T-helper 2 cell treated with Interferon-gamma antibody and Interleukin-4, amounts not matched to agents 5 μg/mL and 100 μg/mL, for 36 hours (primary cell): ENCODE data around the gene SNORC.

Experiments
- DNase-seq: peaks from one replicate; pipeline ENCODE4 v3.0.0; 2021; ENCODE audit warnings: low spot score
- H3K27ac Mint-ChIP-seq: one replicate; pipeline ENCODE4 v1.8.0; 2021; ENCODE audit warnings: mild to moderate bottlenecking, mixed read lengths
- H3K27me3 Mint-ChIP-seq: one replicate; pipeline ENCODE4 v1.8.0; 2021; ENCODE audit warnings: low read depth, mixed read lengths
- H3K36me3 Mint-ChIP-seq: one replicate; pipeline ENCODE4 v1.8.0; 2021; ENCODE audit warnings: low read depth, mixed read lengths
- H3K4me1 Mint-ChIP-seq: one replicate; pipeline ENCODE4 v1.8.0; 2021; ENCODE audit warnings: low read depth, mixed read lengths
- H3K4me3 Mint-ChIP-seq: one replicate; pipeline ENCODE4 v1.8.0; 2022; ENCODE audit warnings: mild to moderate bottlenecking, moderate library complexity, mixed read lengths
- H3K9me3 Mint-ChIP-seq: one replicate; pipeline ENCODE4 v1.8.0; 2021; ENCODE audit warnings: mixed read lengths

SNORC gene

DNA sequence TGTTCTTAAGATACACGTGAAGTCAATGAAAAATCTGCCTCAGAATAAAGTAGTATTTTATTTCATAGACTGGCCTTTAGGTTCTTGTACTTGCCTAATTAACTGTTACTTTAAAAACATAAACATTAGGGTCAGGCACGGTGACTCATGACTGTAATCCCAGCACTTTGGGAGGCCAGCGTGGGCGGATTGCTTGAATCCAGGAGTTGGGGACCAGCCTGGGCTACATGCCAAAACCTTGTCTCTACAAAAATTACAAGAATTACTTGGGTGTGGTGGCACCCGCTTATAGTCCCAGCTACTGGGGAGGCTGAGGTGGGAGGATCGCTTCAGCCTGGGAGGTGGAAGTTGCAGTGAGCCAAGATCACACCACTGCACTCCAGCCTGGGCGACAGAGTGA is 16.0 kb upstream of the SNORC start:
- H3K27ac Mint-ChIP-seq, result no peak overlapping the region
- DNase-seq, result no peak
- H3K36me3 Mint-ChIP-seq, result peaks cover 36% of the 10 kb centered on the region
- H3K9me3 Mint-ChIP-seq, result no peaks in the 10 kb centered on the region
- no peaks in the 10 kb centered on the region for H3K27me3 Mint-ChIP-seq
- H3K4me3 Mint-ChIP-seq, result no peak overlapping the region
- H3K4me1 Mint-ChIP-seq, result peaks cover 3% of the 10 kb centered on the region

DNA sequence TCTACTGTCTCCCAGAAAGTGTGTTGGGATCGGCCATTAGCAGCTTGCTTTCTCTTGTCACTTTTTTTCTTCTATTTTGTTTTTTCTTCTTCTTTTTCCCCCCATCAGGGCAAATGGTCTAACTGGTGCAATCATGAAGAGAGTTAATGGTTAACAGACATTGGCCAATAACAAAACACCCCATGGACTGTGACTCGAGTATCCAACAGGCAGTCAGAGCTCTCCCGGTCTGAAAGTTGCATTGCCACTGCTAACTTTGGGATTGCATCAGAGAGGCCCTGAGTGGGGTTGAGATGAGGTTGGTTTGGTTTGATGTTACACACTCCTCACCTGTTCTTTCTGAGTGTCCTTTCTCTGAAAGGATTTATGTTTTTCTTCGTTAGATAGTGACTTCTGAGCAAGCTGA is 12.9 kb upstream of the SNORC start:
- no peak for DNase-seq
- Mint-ChIP-seq H3K36me3 (peaks cover 23% of the 10 kb centered on the region), H3K27me3 (no peaks in the 10 kb centered on the region), H3K4me1 (peaks cover 3% of the 10 kb centered on the region), H3K27ac (no peak overlapping the region), H3K9me3 (no peaks in the 10 kb centered on the region), H3K4me3 (no peak overlapping the region)

DNA sequence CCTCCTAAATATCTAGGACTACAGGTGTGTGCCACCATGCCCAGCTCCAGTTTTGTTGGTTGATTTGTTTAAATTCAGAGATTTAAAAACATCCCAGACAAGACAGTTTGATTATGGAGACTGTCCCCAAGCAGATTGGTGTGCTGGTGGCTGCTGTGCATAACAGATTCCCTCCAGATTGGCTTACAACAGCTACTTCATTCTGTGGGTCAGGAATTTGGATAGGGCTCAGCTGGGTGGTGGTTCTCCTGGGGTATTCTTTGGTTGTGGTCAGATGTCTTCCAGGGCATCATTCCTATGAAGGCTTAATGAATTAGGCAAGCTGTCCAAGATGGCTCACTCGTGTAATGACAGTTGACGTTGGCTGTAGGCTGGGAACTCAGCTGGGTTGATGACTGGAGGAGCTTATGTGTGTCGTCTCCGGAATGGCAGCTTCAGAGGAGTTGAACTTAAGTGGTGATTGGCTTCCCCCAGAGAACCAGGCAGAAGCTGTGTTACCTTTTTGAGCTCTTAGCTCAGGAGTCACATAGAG is 10.6 kb upstream of the SNORC start:
- H3K4me3 Mint-ChIP-seq, result no peak overlapping the region
- no peaks in the 10 kb centered on the region for H3K4me1 Mint-ChIP-seq
- no peaks in the 10 kb centered on the region for H3K27me3 Mint-ChIP-seq
- peaks cover 20% of the 10 kb centered on the region for H3K36me3 Mint-ChIP-seq
- no peak overlapping the region for H3K27ac Mint-ChIP-seq
- no peak for DNase-seq
- H3K9me3 Mint-ChIP-seq, result no peaks in the 10 kb centered on the region

DNA sequence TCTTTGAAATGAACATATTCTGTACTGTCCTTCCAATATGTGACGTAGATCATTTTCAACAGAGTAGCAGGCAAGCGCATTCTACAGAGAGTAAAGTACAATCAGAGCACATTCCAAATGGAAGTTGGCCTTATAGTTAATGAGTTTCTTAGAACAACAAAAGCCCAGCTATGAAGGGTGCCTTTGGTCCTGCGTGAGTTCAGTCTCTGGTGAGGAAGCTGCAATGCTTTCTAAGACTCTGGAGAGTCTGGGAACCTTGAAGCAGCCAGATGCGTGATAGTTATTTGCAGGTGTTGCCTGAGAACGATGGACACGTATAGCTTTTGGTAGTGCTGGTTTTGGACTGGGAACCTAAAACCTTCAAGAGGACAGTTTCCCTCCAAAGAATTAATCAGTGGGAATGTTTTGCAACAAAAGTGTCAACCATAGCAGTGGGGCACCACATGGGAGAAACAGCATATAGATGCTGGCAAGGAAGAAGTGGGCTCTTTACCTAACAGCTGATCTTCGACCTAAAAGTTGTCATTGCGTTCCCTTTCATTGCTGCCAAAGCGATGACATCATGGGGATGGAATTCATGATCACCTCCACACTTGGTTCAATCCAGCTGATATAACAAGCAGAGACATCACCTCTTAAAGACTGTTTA is 9.3 kb upstream of the SNORC start:
- no peaks in the 10 kb centered on the region for H3K4me1 Mint-ChIP-seq
- peaks cover 20% of the 10 kb centered on the region for H3K36me3 Mint-ChIP-seq
- H3K4me3 Mint-ChIP-seq, result no peak overlapping the region
- no peaks in the 10 kb centered on the region for H3K9me3 Mint-ChIP-seq
- H3K27ac Mint-ChIP-seq, result no peak overlapping the region
- H3K27me3 Mint-ChIP-seq, result no peaks in the 10 kb centered on the region
- no peak for DNase-seq

DNA sequence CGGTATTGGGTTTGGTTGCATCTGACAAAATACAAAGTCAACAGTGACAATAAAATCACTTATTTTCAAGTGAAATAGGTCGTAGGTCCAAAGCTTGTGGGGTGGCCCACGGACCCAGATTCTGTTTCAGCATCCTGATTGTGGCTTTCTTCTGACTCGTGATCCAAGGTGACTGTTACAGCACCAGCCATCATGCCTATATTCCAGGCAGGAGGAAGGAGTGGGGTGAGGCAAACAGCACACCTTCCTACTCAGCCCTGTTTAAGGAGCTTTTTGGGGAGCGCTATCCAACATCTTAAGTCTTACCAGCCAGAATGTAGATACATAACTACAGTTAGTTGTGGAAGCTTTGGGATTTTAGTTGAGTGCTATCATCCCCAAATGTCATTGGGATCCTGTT is 8.7 kb upstream of the SNORC start:
- no peaks in the 10 kb centered on the region for H3K4me1 Mint-ChIP-seq
- H3K4me3 Mint-ChIP-seq, result no peak overlapping the region
- peaks cover 17% of the 10 kb centered on the region for H3K36me3 Mint-ChIP-seq
- H3K27ac Mint-ChIP-seq, result no peak overlapping the region
- H3K27me3 Mint-ChIP-seq, result no peaks in the 10 kb centered on the region
- no peaks in the 10 kb centered on the region for H3K9me3 Mint-ChIP-seq
- no peak for DNase-seq

DNA sequence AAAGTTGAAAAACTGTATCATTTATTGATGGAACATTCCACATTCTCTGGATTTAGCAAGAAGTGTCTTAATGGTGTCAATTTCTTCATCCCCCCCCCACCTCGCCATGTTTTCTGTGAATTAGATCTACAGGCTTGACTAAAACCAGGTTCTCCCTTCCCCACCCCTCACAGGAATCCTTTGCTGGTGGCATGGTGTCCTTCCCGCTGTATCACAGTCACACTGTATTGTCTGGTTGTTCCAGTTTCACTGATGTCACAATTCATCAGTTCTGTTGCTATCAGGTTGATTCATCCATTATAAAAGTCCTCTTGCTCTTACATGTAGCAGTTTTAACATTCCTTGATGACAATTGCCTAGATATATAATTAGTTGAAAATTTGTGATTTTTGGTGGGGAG is 6.1 kb upstream of the SNORC start:
- H3K27me3 Mint-ChIP-seq, result no peaks in the 10 kb centered on the region
- no peak for DNase-seq
- H3K4me1 Mint-ChIP-seq, result no peaks in the 10 kb centered on the region
- H3K27ac Mint-ChIP-seq, result no peak overlapping the region
- H3K36me3 Mint-ChIP-seq, result peaks cover 4% of the 10 kb centered on the region
- H3K4me3 Mint-ChIP-seq, result no peak overlapping the region
- no peaks in the 10 kb centered on the region for H3K9me3 Mint-ChIP-seq

DNA sequence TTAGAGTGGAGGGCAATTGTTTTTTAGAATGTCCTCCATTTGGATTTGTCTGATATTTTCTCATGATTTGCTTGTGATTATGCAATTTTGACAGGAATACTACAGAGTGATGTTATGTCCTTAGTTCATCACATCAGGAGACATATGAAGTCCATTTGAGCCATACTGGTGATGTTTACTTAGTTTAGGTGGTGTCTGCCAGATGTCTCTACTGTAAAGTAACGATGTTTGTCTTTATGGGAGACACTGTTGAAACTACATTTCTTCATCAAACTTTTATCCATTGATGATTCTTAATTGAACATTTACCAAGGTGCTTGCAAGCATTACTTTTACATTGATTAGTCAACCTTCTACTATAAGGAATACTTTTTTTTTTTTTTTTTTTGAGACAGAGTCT is 4.9 kb upstream of the SNORC start:
- Mint-ChIP-seq H3K4me3 (no peak overlapping the region), H3K27me3 (no peaks in the 10 kb centered on the region)

DNA sequence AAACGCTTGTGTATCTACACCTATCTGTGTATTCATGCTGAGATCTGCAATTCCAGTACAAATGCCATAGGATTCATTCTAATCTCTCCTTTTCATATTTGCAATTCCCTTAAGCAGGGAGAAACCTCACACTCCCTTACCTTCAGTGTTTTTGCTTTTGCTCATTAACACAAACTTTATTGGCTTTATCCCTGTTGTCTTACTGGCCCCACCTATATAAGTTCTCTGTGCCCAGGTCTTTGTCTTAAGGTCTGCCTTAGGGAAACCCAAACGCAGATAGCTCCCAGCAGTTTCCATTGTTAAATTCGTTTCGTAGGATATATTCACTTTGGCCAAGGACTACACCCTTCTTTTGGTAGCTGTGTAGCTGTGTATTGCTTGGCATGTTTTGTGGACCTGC is 4.0 kb upstream of the SNORC start:
- H3K27me3 Mint-ChIP-seq, result no peaks in the 10 kb centered on the region
- no peaks in the 10 kb centered on the region for H3K36me3 Mint-ChIP-seq
- no peaks in the 10 kb centered on the region for H3K4me1 Mint-ChIP-seq
- no peak for DNase-seq
- no peaks in the 10 kb centered on the region for H3K9me3 Mint-ChIP-seq
- H3K4me3 Mint-ChIP-seq, result no peak overlapping the region
- no peak overlapping the region for H3K27ac Mint-ChIP-seq

More for the DNA sequence above, 4.9 kb upstream of the SNORC start:
- Mint-ChIP-seq H3K4me1 (no peaks in the 10 kb centered on the region), H3K9me3 (no peaks in the 10 kb centered on the region), H3K27ac (no peak overlapping the region), H3K36me3 (no peaks in the 10 kb centered on the region)
- DNase-seq, result no peak

DNA sequence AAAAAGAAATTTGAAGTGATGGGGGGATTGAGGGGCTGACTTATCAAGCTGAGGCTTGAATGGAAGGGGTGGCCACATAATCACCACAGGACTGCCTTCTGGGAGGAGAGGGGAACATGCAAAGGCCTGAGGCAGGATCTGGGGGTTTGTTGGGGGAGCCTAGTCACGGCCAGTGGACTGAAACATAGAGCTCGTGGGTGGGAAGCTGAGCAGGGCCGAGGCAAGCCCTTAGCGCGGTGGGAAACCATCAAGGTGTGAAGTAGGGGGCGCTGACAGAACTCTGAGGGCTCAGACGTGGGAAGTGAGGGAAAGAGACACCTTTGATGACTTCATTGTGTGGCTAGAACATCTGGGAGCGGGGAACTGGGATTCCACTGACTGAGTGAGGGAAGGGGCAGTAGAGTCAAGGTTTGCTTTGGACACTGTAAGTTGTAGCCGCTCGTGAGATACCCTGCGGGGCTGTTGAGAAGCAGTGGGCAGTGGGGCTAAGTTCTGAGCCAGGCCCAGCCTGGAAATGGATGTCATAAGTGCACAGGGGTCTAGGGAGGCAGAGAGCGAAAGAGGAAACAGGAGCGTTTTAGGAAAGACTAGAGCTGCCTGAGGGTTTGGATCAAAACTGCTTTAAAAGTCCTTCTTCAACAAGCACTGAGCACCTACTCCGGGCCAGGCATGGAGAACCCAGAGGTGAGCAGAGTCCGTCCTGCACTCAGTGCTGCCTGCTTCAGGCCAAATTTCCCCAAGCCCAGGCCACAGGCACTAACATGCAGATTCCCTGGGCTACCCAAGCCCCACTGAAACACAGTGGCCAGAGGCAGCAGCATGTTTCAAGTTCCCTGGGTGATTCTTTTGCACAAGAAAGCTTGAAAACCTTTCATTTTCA is 686 bp upstream of the SNORC start:
- Mint-ChIP-seq H3K27me3 (no peaks in the 10 kb centered on the region), H3K4me3 (no peak overlapping the region), H3K36me3 (no peaks in the 10 kb centered on the region), H3K9me3 (no peaks in the 10 kb centered on the region), H3K27ac (no peak overlapping the region), H3K4me1 (peaks cover 2% of the 10 kb centered on the region)
- no peak for DNase-seq

DNA sequence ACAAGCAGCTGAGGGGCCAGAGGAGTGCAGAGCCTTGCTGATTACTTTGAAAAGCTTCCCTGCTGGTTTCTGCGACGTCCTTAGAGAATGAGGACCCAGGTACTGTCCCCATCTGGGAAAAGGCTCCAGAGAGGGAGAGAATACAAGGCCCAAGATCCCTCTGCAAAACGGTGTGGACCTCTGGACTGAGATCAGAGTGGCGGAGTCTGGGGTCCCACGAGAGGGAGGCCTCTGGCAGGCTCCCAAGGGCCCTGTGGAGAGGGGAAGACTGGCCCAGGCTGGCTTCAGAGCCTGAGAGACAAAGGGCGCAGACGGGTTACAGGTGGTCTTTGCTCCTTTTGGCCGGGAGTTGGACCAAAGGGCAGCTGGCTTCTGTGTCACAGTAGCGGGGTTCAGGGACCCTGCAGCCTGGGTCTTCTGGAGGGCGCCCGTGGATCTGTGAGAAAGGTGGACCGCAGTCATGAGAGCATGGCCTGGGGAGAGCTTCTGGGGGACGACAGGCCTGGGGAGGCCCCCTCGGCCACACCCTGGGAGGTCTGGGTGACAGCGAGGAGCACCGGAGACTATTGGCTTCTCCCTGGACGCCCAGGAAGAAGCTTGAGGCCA is 805 bp downstream of the SNORC start:
- H3K27ac Mint-ChIP-seq, result no peak overlapping the region
- no peak overlapping the region for H3K4me3 Mint-ChIP-seq

DNA sequence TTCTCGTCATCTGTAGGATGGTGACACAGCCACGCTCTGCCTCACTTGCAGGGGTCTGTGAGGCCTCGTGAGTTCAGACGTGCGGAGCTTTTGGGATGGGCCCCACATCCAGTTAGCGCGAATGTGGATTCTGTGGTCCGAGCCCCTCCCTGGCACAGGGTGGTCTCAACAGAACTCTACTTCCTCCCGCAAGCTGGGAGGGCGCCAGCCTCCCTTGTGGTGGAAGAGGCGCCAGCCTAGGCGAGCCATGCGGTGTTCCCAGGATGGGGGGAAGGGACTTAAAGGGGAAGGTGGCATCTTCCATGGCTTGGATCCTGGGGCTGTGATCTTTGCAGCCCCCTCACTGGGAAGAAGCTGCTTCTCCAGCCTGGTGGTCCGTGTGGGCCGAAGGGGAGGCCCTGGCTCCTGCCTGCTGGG is 1.4 kb downstream of the SNORC start:
- Mint-ChIP-seq H3K4me1 (peaks cover 7% of the 10 kb centered on the region), H3K36me3 (no peaks in the 10 kb centered on the region)
- DNase-seq, result no peak

More for the DNA sequence above, 805 bp downstream of the SNORC start:
- no peak for DNase-seq
- Mint-ChIP-seq H3K36me3 (no peaks in the 10 kb centered on the region), H3K4me1 (peaks cover 7% of the 10 kb centered on the region), H3K27me3 (peaks cover 7% of the 10 kb centered on the region), H3K9me3 (no peaks in the 10 kb centered on the region)

DNA sequence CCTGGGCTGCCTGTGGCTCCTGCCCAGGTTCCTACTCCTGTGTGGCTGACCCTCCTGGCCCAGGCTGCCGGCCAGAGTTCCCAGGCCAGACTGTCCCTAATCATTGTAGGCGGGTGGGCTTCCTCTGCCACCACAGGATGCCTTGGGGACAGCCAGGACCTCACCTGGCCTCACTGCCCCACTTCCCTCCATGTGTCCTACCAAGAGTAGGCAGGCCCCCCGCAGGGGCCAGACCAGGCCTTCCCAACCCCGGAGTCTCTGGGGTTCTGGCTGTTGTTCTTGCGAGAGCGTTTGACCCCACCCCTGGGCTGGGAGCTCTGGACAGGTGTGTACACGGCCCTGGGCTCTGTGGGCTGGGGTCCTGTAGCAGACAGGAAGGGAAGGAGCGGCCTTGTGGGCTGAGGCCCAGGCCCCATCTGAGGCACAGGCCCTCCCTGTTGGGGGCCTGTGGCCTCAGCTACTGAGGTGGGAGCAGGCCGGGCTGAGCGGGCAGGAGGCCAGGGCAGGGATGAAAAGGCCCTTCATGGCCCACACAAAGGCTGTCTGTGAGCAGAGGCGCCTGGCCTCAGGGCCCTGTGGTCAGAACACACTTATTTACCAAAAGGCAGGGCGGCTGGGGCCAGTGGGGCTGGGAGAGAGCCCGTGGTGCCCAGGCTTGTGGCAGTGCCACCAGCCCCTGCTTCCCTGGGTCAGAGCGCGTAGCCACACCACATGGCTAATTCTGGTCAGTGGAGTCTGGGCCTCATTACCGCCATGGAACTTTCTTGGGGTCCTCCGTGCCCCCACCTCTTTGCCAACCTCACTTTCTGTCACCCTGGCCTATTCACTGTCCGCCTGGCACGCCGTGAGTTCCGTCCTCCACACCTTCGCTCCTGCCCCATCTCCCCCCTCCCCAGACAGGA is 2.0 kb downstream of the SNORC start:
- Mint-ChIP-seq H3K36me3 (no peaks in the 10 kb centered on the region), H3K9me3 (no peaks in the 10 kb centered on the region), H3K4me3 (no peak overlapping the region), H3K4me1 (peaks cover 7% of the 10 kb centered on the region), H3K27ac (no peak overlapping the region), H3K27me3 (peaks cover 7% of the 10 kb centered on the region)
- no peak for DNase-seq

More for the DNA sequence above, 1.4 kb downstream of the SNORC start:
- Mint-ChIP-seq H3K9me3 (no peaks in the 10 kb centered on the region), H3K27me3 (peaks cover 7% of the 10 kb centered on the region), H3K27ac (no peak overlapping the region), H3K4me3 (no peak overlapping the region)

DNA sequence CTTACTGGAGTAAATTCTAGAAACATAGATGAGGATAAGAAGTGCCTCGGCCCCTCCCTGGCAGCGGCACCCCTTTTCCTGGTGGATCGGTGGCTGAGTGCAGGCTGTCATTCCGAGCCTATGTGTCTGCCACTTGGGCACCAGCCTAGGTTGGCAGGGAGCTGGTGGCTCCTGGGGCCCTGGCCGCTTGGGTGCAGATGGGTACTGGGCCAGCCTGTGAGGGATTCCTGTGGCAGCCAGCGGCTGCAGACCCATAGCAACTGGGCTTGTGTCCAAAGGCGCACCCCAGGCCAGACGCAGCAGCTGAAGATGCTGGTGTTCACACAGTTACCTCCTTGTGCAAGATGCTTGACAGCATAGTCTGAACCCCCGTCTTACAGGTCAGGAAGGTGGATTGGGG is 2.8 kb downstream of the SNORC start:
- Mint-ChIP-seq H3K9me3 (no peaks in the 10 kb centered on the region), H3K4me3 (no peak overlapping the region), H3K4me1 (peaks cover 7% of the 10 kb centered on the region), H3K27me3 (peaks cover 10% of the 10 kb centered on the region), H3K27ac (no peak overlapping the region), H3K36me3 (no peaks in the 10 kb centered on the region)
- DNase-seq, result no peak
